Stimulated activated CD4-positive, alpha-beta T cell treated with anti-CD3 and anti-CD28 coated beads, Interleukin-12 subunit alpha, Interleukin-12 subunit beta, amount 100 ng/mL, for 48 hours (primary cell): ENCODE results near the gene KLF11.
"Not testable (repeated sequence)": the region's sequence is repeated elsewhere in the genome, so short reads cannot be mapped to it uniquely, and the experiment has no call there.

Source experiments
- DNase-seq, 3 donors: peaks; one replicate each; pipeline ENCODE4 v3.0.0-alpha.2; 2020; ENCODE audit warnings: low read depth in 2 of 3, low spot score in 1 of 3

Gene KLF11

DNA sequence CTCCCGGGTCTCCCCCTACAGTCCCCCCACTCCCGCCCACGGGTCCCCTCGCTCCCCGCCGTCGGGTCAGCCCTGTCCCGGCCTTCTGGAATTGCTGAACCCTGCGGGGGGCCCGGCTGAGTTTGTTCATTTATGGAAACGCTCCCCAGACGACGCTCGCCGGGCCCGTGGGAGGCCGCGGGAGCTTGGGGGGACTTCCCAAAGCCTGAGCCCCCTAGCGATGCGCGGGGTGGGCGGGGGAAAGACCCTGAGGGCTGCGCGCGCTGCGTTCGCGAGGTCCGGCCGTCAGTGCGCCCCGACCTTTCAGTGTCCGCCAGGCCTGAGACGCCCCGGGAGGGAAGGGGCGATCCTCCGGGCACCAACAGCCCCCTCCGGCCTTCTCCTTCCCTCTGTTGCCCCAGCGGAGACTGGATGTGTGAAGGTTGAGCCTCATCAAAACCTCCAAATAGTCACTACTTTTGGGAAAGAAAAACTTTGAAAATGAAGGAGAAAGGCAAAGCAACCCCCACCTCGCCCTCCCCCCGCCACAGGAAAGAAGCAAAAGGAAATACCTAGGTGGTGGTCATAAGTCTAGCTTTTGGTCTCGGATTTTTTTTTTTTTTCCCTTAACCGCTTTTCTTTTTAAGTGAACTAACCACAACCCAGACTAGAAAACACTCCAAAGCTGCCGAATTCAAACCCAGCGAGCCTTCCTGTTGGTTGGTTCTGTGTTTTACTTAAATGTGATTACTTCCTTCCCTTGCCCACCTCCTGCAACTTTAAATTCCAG, 37.4 kb downstream of the KLF11 start:
- no peak for DNase-seq

- no peak for DNase-seq
Measured at GRCh38 chr2:10083046-10083445, 39.7 kb downstream of the KLF11 start.

GRCh38 chr2:10083692-10084211, 40.4 kb downstream of the KLF11 start:
- no peak for DNase-seq

- no peak for DNase-seq
Measured at GRCh38 chr2:10084223-10084865, 41.0 kb downstream of the KLF11 start.

DNA sequence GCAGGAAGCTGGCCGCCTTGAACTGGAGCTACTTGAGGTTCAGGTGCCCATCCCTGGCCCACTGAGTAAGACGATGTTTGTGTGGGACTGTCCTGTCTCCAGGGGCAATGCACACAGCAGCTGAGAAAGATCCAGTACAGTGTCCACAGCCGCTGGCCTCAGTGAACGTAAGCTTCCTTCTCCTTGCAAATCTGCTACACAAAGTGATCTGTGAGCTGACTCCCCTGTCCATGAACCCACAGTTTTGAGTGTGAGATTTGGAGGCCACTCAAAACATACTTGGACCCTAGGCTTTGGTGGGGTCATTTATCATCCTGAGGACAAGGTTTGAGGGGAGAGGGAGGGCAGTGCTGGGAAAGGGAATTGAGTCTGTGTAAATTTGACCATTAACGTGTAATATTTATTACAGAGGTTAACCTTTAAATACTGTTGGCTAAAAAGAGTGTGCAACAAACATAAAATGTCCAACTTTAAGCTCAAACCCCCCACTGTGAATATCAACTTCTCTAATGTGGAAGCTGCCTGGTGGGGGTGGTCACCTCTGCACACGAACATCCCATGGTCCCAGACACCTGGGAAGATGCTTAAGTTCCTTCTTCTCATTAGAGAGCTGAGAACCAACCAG, 41.8 kb downstream of the KLF11 start:
- no peak for DNase-seq

DNA sequence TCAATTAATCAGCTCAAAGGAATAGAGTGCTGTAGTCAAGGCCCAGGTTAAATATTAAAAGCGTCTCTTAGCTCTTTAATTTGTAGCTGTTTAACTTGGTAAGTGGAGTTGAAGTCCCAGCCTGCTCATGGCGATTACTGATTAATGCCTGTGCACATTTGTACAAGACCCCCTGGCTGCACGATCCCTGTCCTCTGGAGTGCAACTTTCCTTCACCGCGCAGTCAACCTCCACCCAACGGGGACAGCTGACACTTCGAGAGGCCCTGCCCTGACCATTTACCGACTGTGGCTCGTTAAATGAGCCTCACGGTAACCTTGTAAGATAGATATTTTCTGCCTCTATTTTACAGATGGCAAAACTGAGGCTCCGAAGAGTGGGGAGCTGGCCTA, 42.3 kb downstream of the KLF11 start:
- DNase-seq, result no peak

DNA sequence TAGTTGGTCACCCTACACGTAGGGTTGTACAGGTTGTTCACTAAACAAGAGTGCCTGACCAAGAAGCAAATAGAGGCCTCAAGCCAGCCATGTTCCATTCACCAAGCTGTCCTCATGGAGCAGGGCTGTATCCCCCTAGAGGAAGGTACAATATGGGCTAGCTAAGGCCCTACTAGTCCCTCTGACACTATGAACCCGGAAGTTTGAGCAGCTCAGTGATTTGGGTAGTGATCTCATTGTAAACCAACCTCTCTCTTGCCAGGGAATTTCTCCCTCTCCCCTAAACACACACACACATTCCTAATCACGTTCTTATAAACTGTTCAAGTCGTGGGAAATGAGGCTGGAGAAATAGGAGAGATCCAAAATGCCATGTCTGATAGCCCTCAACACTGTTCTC, 43.6 kb downstream of the KLF11 start:
- DNase-seq, result no peak

DNA sequence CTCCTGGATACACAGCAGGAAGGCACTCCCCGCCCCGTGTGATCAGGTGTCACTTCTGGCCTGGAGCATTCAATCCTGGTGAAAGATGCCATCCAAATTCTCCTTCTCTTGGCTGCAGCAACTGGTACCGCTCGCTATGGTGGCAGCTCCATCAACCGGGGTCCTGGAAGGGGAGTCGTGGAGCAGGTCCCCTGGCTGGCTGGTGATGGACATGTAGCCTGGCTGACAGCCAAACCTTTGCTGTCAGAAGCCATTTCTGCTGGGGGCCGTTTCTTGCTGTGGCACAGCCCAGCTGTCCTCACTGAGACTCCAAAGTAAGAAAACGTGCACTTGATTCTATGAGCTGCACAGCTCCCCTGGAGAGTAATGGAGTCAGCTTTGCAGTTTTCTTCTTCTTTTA, 44.0 kb downstream of the KLF11 start:
- DNase-seq, result no peak

- no peak for DNase-seq
Measured at GRCh38 chr2:10089565-10090190, 46.3 kb downstream of the KLF11 start.

DNA sequence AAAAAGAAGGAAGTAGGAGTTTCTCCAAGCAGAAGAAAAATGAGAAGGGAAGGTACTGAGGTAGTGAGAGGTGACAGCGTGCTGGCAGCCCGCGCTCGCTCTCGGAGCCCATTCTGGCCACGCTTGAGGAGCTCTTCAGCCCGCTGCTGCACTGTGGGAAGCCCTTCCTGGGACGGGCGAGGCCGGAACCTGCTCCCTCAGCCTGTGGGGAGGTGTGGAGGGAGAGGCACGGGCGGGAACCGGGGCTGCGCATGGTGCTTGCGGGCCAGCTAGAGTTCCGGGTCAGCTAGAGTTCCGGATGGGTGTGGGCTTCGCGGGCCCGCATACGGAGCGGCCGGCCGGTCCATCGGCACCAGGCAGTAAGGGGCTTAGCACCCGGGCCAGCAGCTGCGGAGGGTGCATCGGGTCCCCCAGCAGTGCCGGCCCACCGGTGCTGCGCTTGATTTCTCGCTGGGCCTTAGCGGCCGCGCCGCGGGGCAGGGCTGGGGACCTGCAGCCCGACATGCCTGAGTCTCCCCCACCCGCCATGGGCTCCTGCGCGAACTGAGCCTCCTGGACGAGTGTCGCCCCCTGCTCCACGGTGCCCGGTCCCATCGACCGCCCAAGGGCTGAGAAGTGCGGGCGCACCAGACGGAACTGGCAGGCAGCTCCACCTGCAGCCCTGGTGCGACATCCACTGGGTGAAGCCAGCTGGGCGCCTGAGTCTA, 48.0 kb downstream of the KLF11 start:
- no peak for DNase-seq

DNA sequence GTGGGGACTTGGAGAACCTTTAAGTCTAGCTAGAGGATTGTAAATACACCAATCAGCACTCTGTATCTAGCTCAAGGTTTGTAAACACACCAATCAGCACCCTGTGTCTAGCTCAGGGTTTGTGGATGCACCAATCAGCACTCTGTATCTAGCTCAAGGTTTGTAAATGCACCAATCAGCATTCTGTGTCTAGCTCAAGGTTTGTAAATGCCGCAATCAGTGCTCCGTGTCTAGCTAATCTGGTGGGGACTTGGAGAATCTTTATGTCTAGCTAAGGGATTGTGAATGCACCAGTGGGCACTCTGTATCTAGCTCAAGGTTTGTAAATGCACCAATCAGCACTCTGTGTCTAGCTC, 48.5 kb downstream of the KLF11 start:
- DNase-seq, result not testable (repeated sequence)

GRCh38 chr2:10094271-10094814, 51.0 kb downstream of the KLF11 start:
- no peak for DNase-seq

GRCh38 chr2:10095175-10095574, 51.8 kb downstream of the KLF11 start:
- no peak for DNase-seq

- DNase-seq, result no peak
Measured at GRCh38 chr2:10096641-10097040, 53.3 kb downstream of the KLF11 start.

DNA sequence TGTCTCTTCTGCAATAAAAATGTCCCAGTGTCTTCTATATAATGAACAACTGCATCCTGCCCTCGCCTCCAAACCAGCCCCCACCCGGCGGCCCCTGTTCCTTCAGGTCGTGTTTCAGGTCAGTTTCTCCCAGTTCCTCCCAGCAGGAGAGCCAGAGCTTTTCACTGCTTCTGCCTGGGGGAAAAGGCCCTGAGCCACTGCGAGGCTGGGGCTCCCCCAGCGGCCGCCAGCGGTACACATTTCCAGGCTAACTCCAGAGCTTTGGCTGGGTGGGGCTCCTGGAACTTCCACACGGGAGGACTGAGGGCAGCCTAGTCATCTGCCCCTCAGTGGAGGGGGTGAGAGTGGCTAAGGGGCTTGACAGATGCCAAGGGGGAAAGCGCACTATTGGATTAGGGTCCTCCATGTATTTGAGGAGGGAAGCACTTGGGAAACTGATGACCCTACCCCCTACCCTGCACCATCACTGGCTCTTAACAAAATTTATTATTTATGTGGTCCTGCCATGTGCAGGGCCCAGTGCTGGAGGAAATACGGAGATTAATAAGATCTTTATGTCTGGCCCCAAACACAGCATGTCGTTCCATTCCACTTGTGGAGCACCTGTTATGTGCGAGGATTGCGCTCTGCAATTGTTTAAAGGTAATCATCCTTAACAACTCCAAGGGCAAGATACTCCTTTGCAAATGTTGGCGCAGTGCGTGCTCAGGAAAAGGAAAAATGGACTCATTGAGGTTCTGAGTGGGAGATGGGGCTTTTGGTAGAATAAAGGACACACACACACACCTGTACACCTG, 54.2 kb downstream of the KLF11 start:
- DNase-seq, result peak in 1 of 3 donors; percentile 25

GRCh38 chr2:10101491-10101890, 58.1 kb downstream of the KLF11 start:
- no peak for DNase-seq

- DNase-seq, result no peak
Measured at GRCh38 chr2:10103179-10103578, 59.8 kb downstream of the KLF11 start.
